22Rv1 (cell line): ENCODE data around the gene BRK1.
"Not testable (repeated sequence)": the region's sequence is repeated elsewhere in the genome, so short reads cannot be mapped to it uniquely, and the experiment has no call there.

Experiments
- H3K27ac ChIP-seq: fragments of 450-650 bp; 2 replicates; pipeline ENCODE4 v1.5.1; 2017
- ZFX ChIP-seq: fragments of 450-650 bp; IDR thresholded peaks from 2 replicates; pipeline ENCODE4 v1.6.1; 2017; ENCODE audit warnings: antibody characterized with exemption, borderline replicate concordance
- TF ChIP-seq, protein P1 (sequence below): fragments of 450-650 bp; IDR thresholded peaks from 2 replicates; pipeline ENCODE4 v1.5.1; 2017; ENCODE audit warnings: mild to moderate bottlenecking

The BRK1 gene

DNA sequence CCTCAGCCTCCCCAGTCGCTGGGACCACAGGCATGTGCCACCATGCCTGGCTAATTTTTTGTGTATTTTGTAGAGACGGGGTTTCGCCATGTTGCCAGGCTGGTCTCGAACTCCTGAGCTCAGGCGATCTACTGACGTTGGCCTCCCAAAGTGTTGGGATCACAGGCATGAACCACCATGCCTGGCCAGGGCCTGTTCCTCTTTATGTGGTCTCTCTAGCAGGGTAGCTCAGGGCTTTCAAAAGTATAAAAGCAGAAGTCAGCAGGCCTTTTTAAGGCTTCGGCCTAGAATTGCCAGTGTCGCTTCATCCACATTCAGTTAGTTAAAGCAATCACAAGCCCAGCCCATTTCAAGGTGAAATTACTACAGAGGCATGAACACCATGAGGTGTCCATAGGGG, 33.8 kb downstream of the BRK1 start:
- no peak overlapping the region for H3K27ac ChIP-seq
- no peak for TF ChIP-seq ZFX
- TF ChIP-seq, protein P1, sequence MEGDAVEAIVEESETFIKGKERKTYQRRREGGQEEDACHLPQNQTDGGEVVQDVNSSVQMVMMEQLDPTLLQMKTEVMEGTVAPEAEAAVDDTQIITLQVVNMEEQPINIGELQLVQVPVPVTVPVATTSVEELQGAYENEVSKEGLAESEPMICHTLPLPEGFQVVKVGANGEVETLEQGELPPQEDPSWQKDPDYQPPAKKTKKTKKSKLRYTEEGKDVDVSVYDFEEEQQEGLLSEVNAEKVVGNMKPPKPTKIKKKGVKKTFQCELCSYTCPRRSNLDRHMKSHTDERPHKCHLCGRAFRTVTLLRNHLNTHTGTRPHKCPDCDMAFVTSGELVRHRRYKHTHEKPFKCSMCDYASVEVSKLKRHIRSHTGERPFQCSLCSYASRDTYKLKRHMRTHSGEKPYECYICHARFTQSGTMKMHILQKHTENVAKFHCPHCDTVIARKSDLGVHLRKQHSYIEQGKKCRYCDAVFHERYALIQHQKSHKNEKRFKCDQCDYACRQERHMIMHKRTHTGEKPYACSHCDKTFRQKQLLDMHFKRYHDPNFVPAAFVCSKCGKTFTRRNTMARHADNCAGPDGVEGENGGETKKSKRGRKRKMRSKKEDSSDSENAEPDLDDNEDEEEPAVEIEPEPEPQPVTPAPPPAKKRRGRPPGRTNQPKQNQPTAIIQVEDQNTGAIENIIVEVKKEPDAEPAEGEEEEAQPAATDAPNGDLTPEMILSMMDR: no peak

DNA sequence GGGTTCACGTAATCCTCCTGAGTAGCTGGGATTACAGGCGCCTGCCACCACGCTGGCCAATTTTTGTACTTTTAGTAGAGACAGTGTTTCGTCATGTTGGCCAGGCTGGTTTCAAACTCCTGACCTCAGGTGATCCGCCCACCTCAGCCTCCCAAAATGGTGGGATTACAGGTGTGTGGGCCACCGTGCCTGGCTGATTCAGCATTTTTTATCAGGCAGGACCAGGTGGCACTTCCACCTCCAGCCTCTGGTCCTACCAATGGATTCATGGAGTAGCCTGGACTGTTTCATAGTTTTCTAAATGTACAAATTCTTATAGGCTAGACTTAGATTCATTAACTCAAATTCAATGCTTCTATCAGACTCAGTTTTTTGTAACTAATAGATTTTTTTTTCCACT, 35.5 kb downstream of the BRK1 start:
- H3K27ac ChIP-seq: peak overlapping the region; percentile 17; the same call in 1 of the 2 replicates
- TF ChIP-seq, protein P1: no peak
- no peak for TF ChIP-seq ZFX

DNA sequence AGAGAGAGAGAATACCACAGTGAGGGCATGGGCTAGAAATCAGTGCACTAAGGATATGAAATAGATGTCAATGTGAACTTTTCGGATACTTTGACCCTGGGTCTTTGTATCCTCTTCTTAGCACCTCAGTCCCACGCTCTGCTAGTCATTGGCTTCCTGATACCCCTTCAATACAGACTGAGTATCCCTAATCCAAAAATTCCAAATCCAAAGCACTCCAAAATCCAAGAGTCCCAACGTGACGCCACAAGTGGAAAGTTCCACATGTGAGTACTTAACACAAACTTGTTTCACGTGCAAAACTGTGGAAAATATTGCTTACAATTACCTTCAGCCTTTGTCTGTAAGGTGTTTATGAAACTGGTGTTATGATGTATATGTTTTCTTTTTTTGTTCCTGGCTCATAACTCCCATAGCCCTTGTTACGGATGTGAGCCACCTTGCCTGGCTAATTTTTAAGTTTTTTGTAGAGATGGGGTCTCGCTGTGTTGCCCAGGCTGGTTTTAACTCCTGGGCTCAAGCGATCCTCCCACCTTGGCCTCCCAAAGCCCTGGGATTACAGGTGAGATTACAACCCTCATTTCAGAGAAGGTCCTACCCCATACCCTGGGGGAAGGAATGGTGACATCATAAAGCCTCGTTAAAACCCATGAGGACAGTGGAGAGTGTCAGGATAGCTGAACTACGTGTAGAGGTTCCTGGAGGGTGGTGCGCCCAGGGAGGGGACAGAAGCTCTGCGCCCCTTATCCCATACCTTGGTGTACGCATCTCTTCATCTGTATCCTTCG, 39.1 kb downstream of the BRK1 start:
- TF ChIP-seq ZFX: no peak
- H3K27ac ChIP-seq: no peak overlapping the region

DNA sequence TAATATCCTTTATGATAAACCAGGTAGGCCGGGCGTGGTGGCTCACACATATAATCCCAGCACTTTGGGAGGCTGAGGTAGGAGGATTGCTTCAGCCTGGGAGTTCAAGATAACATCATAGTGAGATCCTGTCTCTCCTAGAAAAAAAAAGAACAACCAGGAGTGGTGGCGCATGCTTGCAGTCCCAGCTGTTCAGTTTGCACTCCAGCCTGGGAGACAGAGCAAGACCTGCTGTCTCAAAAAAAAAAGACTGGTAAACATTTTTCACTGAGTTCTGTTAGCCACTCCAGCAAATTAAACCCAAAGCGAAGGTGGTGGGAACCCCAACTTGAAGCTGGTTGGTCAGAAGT, 39.6 kb downstream of the BRK1 start:
- no peak for TF ChIP-seq ZFX
- TF ChIP-seq, protein P1: no peak
- no peak overlapping the region for H3K27ac ChIP-seq

DNA sequence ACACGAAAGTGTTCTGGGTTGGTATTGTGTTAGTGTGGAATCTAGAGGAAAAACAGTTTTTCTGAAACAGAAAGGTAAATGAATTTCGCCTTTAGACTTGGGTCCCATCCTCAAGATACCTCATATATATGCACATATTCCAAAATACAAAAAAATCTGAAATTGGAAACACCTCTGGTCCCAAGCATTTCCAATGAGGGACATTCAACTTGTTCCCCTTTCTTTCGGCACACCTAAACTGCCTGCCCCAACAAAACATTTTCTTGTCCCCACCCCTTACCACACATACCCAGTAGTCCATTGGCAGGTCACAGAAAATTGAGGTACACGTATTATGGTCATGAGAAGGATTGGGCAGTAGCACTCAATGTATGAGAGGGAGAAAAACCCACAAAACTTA, 40.2 kb downstream of the BRK1 start:
- H3K27ac ChIP-seq: no peak overlapping the region
- TF ChIP-seq, protein P1: no peak
- TF ChIP-seq ZFX: no peak

DNA sequence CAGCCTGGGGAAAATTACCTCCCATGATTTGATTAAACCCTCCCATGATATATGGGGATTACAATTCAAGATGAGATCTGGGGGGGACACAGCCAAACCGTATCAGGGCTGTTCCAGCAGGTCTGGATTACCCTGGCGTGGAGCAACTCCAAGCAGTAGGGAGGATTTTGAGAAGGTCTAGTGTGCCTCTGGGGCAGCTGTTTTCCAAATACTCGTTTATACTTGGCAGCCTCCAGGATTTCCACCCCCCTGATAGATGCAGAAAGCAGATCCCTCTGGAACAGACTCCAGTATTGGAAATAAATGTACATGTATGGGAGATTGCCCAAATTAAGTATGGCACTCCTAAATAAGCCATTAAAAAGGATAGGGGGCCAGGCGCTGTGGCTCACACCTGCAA, 41.6 kb downstream of the BRK1 start:
- TF ChIP-seq, protein P1: no peak
- TF ChIP-seq ZFX: no peak
- no peak overlapping the region for H3K27ac ChIP-seq

DNA sequence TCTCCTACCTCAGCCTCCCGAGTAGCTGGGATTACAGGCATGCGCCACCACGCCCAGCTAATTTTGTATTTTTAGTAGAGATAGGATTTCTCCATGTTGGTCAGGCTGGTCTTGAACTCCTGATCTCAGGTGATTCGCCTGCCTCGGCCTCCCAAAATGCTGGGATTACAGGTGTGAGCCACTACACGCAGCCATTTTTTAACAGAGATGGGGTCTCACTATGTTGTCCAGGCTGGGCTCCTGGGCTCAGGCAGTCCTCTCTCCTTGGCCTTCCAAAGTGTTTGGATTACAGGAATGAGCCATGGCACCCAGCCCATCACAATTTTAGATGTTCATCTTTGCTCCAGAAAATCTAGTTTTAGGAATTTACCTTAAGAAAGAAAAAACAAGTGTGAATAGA, 43.1 kb downstream of the BRK1 start:
- not testable (repeated sequence) for H3K27ac ChIP-seq

DNA sequence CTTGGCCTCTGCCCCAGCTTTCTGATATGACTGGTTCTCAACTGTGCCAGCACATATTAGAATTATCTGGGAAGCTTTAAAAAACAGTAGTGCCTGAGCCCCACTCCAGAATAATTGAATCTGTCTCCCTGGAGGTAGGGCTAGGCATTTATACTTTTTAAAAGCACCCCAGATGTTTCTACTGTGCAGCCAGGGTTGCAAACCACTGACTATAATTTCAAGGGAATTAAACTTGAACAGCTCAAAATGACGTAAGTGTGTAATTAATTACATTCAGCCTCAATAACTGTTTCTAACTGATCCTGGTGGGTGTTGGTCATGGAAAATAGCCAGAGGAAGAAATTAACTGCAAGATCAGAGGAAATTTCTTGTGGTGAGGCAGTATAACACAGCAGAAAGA, 44.9 kb downstream of the BRK1 start:
- no peak for TF ChIP-seq ZFX
- TF ChIP-seq, protein P1: no peak
- H3K27ac ChIP-seq: no peak overlapping the region
